Measurements from ENCODE around the gene SLC35G2.

The SLC35G2 gene

DNA sequence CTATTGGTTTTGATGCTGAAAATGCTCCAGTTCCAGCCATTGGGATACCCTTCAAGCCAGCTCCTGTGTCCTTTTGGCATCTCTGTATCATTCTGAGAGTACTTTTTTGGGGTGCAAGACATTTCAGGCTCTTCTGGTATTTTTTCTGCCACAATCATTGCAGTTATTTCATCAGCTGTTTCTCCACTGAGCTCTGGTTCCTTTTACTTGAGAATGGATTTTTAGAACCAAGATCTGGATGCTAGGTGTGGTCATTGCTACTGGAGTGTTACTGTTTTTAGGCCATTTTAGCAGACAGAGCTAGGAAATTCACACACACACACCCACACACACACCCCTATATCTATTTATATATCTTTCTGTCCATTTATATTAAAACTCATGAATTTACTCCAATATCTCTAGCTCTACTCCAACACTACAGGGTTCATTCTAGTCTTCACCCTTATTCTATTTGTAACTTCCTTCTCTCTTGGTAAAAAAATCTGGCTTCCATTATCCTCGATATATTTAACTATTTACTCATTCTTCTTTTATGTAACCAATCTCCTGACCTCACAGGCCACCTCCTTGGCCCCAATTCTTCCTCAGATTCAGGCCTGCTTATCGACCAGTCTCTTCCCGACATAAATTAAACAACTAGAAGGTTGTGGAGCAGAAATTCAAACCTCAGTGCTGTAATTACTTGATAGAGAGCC, 17.0 kb downstream of the SLC35G2 start:
- no peak for DNase-seq (ENCODE audit: low read depth)
- no peak for TF ChIP-seq MYC (IDR thresholded peaks at IDR 0.05; ENCODE audit: low read depth, low read length)
- TF ChIP-seq CTCF (IDR thresholded peaks at IDR 0.05; ENCODE audit: low read depth, low read length) = no peak
- TF ChIP-seq POLR2A (IDR thresholded peaks at IDR 0.05; ENCODE audit: extremely low read depth, insufficient read length) = no peak
- no peak for TF ChIP-seq MAX (IDR thresholded peaks at IDR 0.05; ENCODE audit: low read depth, low read length)
- H3K4me3 ChIP-seq (ENCODE audit: low read depth, low read length) = no peak overlapping the region

DNA sequence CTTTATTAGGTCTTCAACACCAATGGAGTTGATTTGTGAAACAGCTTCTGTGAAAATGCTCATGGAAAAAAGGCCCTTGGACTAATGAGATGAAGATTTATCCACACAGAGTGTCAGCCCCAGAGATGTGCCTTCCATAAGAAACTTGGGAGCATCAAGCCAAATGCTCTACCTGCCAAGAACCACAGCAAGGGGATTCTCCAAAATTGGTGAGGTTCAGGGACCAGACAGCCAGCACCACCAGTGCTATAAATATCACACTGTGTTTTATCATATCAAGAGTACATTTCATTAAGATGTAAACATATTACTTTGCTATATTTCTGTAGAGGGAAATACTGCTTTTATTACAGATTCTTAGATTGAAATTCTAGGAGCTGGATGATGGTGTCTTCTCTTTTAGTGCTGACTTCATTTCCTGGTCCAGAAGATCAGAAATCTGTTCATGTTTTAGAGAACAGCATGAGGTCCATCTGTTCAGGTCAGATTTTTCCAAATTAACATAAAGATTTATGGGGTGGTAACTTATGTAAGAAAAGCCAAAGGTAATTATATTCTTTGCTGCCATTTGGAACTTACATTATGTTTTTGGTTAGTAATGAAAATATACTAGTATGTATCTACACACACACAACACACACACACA, 17.7 kb downstream of the SLC35G2 start:
- no peak for DNase-seq (ENCODE audit: low read depth)
- TF ChIP-seq MYC (IDR thresholded peaks at IDR 0.05; ENCODE audit: low read depth, low read length) (no peak), CTCF (IDR thresholded peaks at IDR 0.05; ENCODE audit: low read depth, low read length) (no peak), POLR2A (IDR thresholded peaks at IDR 0.05; ENCODE audit: extremely low read depth, insufficient read length) (no peak), MAX (IDR thresholded peaks at IDR 0.05; ENCODE audit: low read depth, low read length) (no peak)
- H3K4me3 ChIP-seq (ENCODE audit: low read depth, low read length) = no peak overlapping the region

GRCh38 chr3:136838641-136839555, 20.0 kb downstream of the SLC35G2 start:
- no peak overlapping the region for H3K4me3 ChIP-seq (ENCODE audit: low read depth, low read length)
- DNase-seq (ENCODE audit: low read depth) = peak; percentile 46
- TF ChIP-seq MYC (IDR thresholded peaks at IDR 0.05; ENCODE audit: low read depth, low read length) (no peak), MAX (IDR thresholded peaks at IDR 0.05; ENCODE audit: low read depth, low read length) (no peak), CTCF (IDR thresholded peaks at IDR 0.05; ENCODE audit: low read depth, low read length) (no peak), POLR2A (IDR thresholded peaks at IDR 0.05; ENCODE audit: extremely low read depth, insufficient read length) (no peak)

- TF ChIP-seq POLR2A (IDR thresholded peaks at IDR 0.05; ENCODE audit: extremely low read depth, insufficient read length) = no peak
- no peak for TF ChIP-seq CTCF (IDR thresholded peaks at IDR 0.05; ENCODE audit: low read depth, low read length)
- no peak for TF ChIP-seq MYC (IDR thresholded peaks at IDR 0.05; ENCODE audit: low read depth, low read length)
- TF ChIP-seq MAX (IDR thresholded peaks at IDR 0.05; ENCODE audit: low read depth, low read length) = no peak
- DNase-seq (ENCODE audit: low read depth) = no peak
- no peak overlapping the region for H3K4me3 ChIP-seq (ENCODE audit: low read depth, low read length)
Measured at GRCh38 chr3:136839556-136839931, 20.6 kb downstream of the SLC35G2 start.

- TF ChIP-seq MYC (IDR thresholded peaks at IDR 0.05; ENCODE audit: low read depth, low read length) = no peak
- TF ChIP-seq CTCF (IDR thresholded peaks at IDR 0.05; ENCODE audit: low read depth, low read length) = no peak
- TF ChIP-seq POLR2A (IDR thresholded peaks at IDR 0.05; ENCODE audit: extremely low read depth, insufficient read length) = no peak
- no peak for TF ChIP-seq MAX (IDR thresholded peaks at IDR 0.05; ENCODE audit: low read depth, low read length)
- no peak for DNase-seq (ENCODE audit: low read depth)
- no peak overlapping the region for H3K4me3 ChIP-seq (ENCODE audit: low read depth, low read length)
Measured at GRCh38 chr3:136840252-136840651, 21.3 kb downstream of the SLC35G2 start.
